ENCODE measurements around the gene FRMPD4. TPM values are rescaled to one million over a fixed set of nuclear protein-coding genes. Genes with fewer than 3 reads are reported as not detected.

FRMPD4 gene
- total RNA-seq, 1 experiment from 2014 or later: not detected

- Histone ChIP-seq H3K9ac (ENCODE audit: low read length) (no peak overlapping the region), H3K36me3 (ENCODE audit: insufficient read depth, low read length) (no peaks in the 10 kb centered on the region), H3K27me3 (ENCODE audit: low read length) (no peaks in the 10 kb centered on the region), H3K4me3 (ENCODE audit: low read length) (no peak overlapping the region), H3K9me2 (replicated peaks; ENCODE audit: insufficient read depth, low read length) (no peaks in the 10 kb centered on the region), H3K4me1 (ENCODE audit: low read length) (no peaks in the 10 kb centered on the region), H3K9me3 (ENCODE audit: low read length) (no peaks in the 10 kb centered on the region), H3K79me2 (ENCODE audit: low read length) (no peaks in the 10 kb centered on the region), H3K4me2 (ENCODE audit: low read depth, low read length, poor library complexity, severe bottlenecking) (no peak overlapping the region), H4K20me1 (ENCODE audit: insufficient read depth, low read depth, low read length) (no peaks in the 10 kb centered on the region), H3K27ac (ENCODE audit: low read length) (no peak overlapping the region), H2AFZ (ENCODE audit: low read length) (no peak overlapping the region)
- no peak for DNase-seq
Measured at GRCh38 chrX:12332786-12333347, 194.6 kb downstream of the FRMPD4 start.

GRCh38 chrX:12339921-12340320, 201.6 kb downstream of the FRMPD4 start:
- H3K9me2 ChIP-seq (replicated peaks; ENCODE audit: insufficient read depth, low read length): no peaks in the 10 kb centered on the region
- H2AFZ ChIP-seq (ENCODE audit: low read length): no peak overlapping the region
- no peaks in the 10 kb centered on the region for H3K9me3 ChIP-seq (ENCODE audit: low read length)
- no peak overlapping the region for H3K27ac ChIP-seq (ENCODE audit: low read length)
- H3K36me3 ChIP-seq (ENCODE audit: insufficient read depth, low read length): no peaks in the 10 kb centered on the region
- no peak overlapping the region for H3K4me2 ChIP-seq (ENCODE audit: low read depth, low read length, poor library complexity, severe bottlenecking)
- no peaks in the 10 kb centered on the region for H3K4me1 ChIP-seq (ENCODE audit: low read length)
- no peaks in the 10 kb centered on the region for H3K27me3 ChIP-seq (ENCODE audit: low read length)
- H3K9ac ChIP-seq (ENCODE audit: low read length): no peak overlapping the region
- no peaks in the 10 kb centered on the region for H4K20me1 ChIP-seq (ENCODE audit: insufficient read depth, low read depth, low read length)
- H3K79me2 ChIP-seq (ENCODE audit: low read length): no peaks in the 10 kb centered on the region
- no peak for DNase-seq
- no peak overlapping the region for H3K4me3 ChIP-seq (ENCODE audit: low read length)

GRCh38 chrX:12344954-12345353, 206.7 kb downstream of the FRMPD4 start:
- Histone ChIP-seq H3K27ac (ENCODE audit: low read length) (no peak overlapping the region), H3K9ac (ENCODE audit: low read length) (no peak overlapping the region), H3K9me2 (replicated peaks; ENCODE audit: insufficient read depth, low read length) (no peaks in the 10 kb centered on the region), H2AFZ (ENCODE audit: low read length) (no peak overlapping the region), H3K4me2 (ENCODE audit: low read depth, low read length, poor library complexity, severe bottlenecking) (no peak overlapping the region), H3K79me2 (ENCODE audit: low read length) (no peaks in the 10 kb centered on the region), H3K4me3 (ENCODE audit: low read length) (no peak overlapping the region), H3K9me3 (ENCODE audit: low read length) (no peaks in the 10 kb centered on the region), H3K4me1 (ENCODE audit: low read length) (no peaks in the 10 kb centered on the region), H4K20me1 (ENCODE audit: insufficient read depth, low read depth, low read length) (no peaks in the 10 kb centered on the region), H3K27me3 (ENCODE audit: low read length) (no peaks in the 10 kb centered on the region), H3K36me3 (ENCODE audit: insufficient read depth, low read length) (no peaks in the 10 kb centered on the region)
- no peak for DNase-seq

- no peaks in the 10 kb centered on the region for H3K27me3 ChIP-seq (ENCODE audit: low read length)
- no peaks in the 10 kb centered on the region for H3K9me3 ChIP-seq (ENCODE audit: low read length)
- DNase-seq: no peak
- H2AFZ ChIP-seq (ENCODE audit: low read length): no peak overlapping the region
- H3K27ac ChIP-seq (ENCODE audit: low read length): no peak overlapping the region
- no peaks in the 10 kb centered on the region for H4K20me1 ChIP-seq (ENCODE audit: insufficient read depth, low read depth, low read length)
- H3K79me2 ChIP-seq (ENCODE audit: low read length): no peaks in the 10 kb centered on the region
- no peak overlapping the region for H3K4me2 ChIP-seq (ENCODE audit: low read depth, low read length, poor library complexity, severe bottlenecking)
- H3K36me3 ChIP-seq (ENCODE audit: insufficient read depth, low read length): no peaks in the 10 kb centered on the region
- H3K4me3 ChIP-seq (ENCODE audit: low read length): no peak overlapping the region
- no peaks in the 10 kb centered on the region for H3K4me1 ChIP-seq (ENCODE audit: low read length)
- H3K9ac ChIP-seq (ENCODE audit: low read length): no peak overlapping the region
- no peaks in the 10 kb centered on the region for H3K9me2 ChIP-seq (replicated peaks; ENCODE audit: insufficient read depth, low read length)
Measured at GRCh38 chrX:12349201-12349600, 210.9 kb downstream of the FRMPD4 start.

GRCh38 chrX:12352922-12353321, 214.6 kb downstream of the FRMPD4 start:
- no peak for DNase-seq
- H3K4me2 ChIP-seq (ENCODE audit: low read depth, low read length, poor library complexity, severe bottlenecking): no peak overlapping the region

GRCh38 chrX:12360383-12360782, 222.1 kb downstream of the FRMPD4 start:
- H3K9ac ChIP-seq (ENCODE audit: low read length): no peak overlapping the region
- H3K4me1 ChIP-seq (ENCODE audit: low read length): no peaks in the 10 kb centered on the region
- H3K4me2 ChIP-seq (ENCODE audit: low read depth, low read length, poor library complexity, severe bottlenecking): no peak overlapping the region
- H3K27ac ChIP-seq (ENCODE audit: low read length): no peak overlapping the region
- H3K79me2 ChIP-seq (ENCODE audit: low read length): no peaks in the 10 kb centered on the region
- H3K9me2 ChIP-seq (replicated peaks; ENCODE audit: insufficient read depth, low read length): no peaks in the 10 kb centered on the region
- no peaks in the 10 kb centered on the region for H3K36me3 ChIP-seq (ENCODE audit: insufficient read depth, low read length)
- no peaks in the 10 kb centered on the region for H3K27me3 ChIP-seq (ENCODE audit: low read length)
- no peaks in the 10 kb centered on the region for H4K20me1 ChIP-seq (ENCODE audit: insufficient read depth, low read depth, low read length)
- DNase-seq: no peak
- H3K4me3 ChIP-seq (ENCODE audit: low read length): no peak overlapping the region
- H3K9me3 ChIP-seq (ENCODE audit: low read length): no peaks in the 10 kb centered on the region
- no peak overlapping the region for H2AFZ ChIP-seq (ENCODE audit: low read length)

More at GRCh38 chrX:12352922-12353321, 214.6 kb downstream of the FRMPD4 start:
- no peaks in the 10 kb centered on the region for H3K27me3 ChIP-seq (ENCODE audit: low read length)
- H3K79me2 ChIP-seq (ENCODE audit: low read length): no peaks in the 10 kb centered on the region
- H3K36me3 ChIP-seq (ENCODE audit: insufficient read depth, low read length): no peaks in the 10 kb centered on the region
- H3K9me2 ChIP-seq (replicated peaks; ENCODE audit: insufficient read depth, low read length): no peaks in the 10 kb centered on the region
- H2AFZ ChIP-seq (ENCODE audit: low read length): no peak overlapping the region
- H3K27ac ChIP-seq (ENCODE audit: low read length): no peak overlapping the region
- no peaks in the 10 kb centered on the region for H4K20me1 ChIP-seq (ENCODE audit: insufficient read depth, low read depth, low read length)
- no peak overlapping the region for H3K9ac ChIP-seq (ENCODE audit: low read length)
- no peak overlapping the region for H3K4me3 ChIP-seq (ENCODE audit: low read length)
- H3K4me1 ChIP-seq (ENCODE audit: low read length): no peaks in the 10 kb centered on the region
- no peaks in the 10 kb centered on the region for H3K9me3 ChIP-seq (ENCODE audit: low read length)

- Histone ChIP-seq H3K36me3 (ENCODE audit: insufficient read depth, low read length) (no peaks in the 10 kb centered on the region), H3K27me3 (ENCODE audit: low read length) (no peaks in the 10 kb centered on the region), H3K4me3 (ENCODE audit: low read length) (no peak overlapping the region), H3K9ac (ENCODE audit: low read length) (no peak overlapping the region), H3K4me1 (ENCODE audit: low read length) (no peaks in the 10 kb centered on the region), H3K9me2 (replicated peaks; ENCODE audit: insufficient read depth, low read length) (no peaks in the 10 kb centered on the region), H4K20me1 (ENCODE audit: insufficient read depth, low read depth, low read length) (no peaks in the 10 kb centered on the region), H3K79me2 (ENCODE audit: low read length) (no peaks in the 10 kb centered on the region), H3K9me3 (ENCODE audit: low read length) (no peaks in the 10 kb centered on the region), H3K4me2 (ENCODE audit: low read depth, low read length, poor library complexity, severe bottlenecking) (no peak overlapping the region), H3K27ac (ENCODE audit: low read length) (no peak overlapping the region), H2AFZ (ENCODE audit: low read length) (no peak overlapping the region)
- DNase-seq: no peak
Measured at GRCh38 chrX:12360986-12361598, 222.8 kb downstream of the FRMPD4 start.

- Histone ChIP-seq H3K4me2 (ENCODE audit: low read depth, low read length, poor library complexity, severe bottlenecking) (no peak overlapping the region), H3K4me3 (ENCODE audit: low read length) (no peak overlapping the region), H3K9me2 (replicated peaks; ENCODE audit: insufficient read depth, low read length) (no peaks in the 10 kb centered on the region), H3K4me1 (ENCODE audit: low read length) (no peaks in the 10 kb centered on the region), H3K27ac (ENCODE audit: low read length) (no peak overlapping the region), H3K27me3 (ENCODE audit: low read length) (no peaks in the 10 kb centered on the region), H2AFZ (ENCODE audit: low read length) (no peak overlapping the region), H3K9ac (ENCODE audit: low read length) (no peak overlapping the region), H3K9me3 (ENCODE audit: low read length) (no peaks in the 10 kb centered on the region), H3K79me2 (ENCODE audit: low read length) (no peaks in the 10 kb centered on the region), H3K36me3 (ENCODE audit: insufficient read depth, low read length) (no peaks in the 10 kb centered on the region), H4K20me1 (ENCODE audit: insufficient read depth, low read depth, low read length) (no peaks in the 10 kb centered on the region)
- DNase-seq: no peak
Measured at GRCh38 chrX:12363216-12363615, 224.9 kb downstream of the FRMPD4 start.

All from Karpas-422 (cell line).